Neutrophil (primary cell): ENCODE measurements around the gene FSTL4.

Source experiments
- H3K27ac ChIP-seq: fragments of 200-600 bp; sonication (generic); 2 replicates; pipeline ENCODE4 v1.5.1; 2016; ENCODE audit warnings: mild to moderate bottlenecking, moderate library complexity
- H3K27me3 ChIP-seq: fragments of 200-600 bp; sonication (generic); 2 replicates; pipeline ENCODE4 v1.6.0; 2016; ENCODE audit warnings: mild to moderate bottlenecking
- H3K36me3 ChIP-seq: fragments of 200-600 bp; sonication (generic); 2 replicates; pipeline ENCODE4 v1.5.1; 2017
- H3K4me1 ChIP-seq, 2 experiments: fragments of 200-600 bp in 1 of 2; sonication (generic) in 1 of 2; 1 replicate in 1 of 2; 2 replicates in 1 of 2; pipeline versions ENCODE4 v1.5.1 to v1.6.1; 2013 to 2016; ENCODE audit warnings: low read depth in 1 of 2, low read length in 1 of 2, mild to moderate bottlenecking in 1 of 2, moderate library complexity in 1 of 2; ENCODE audit not compliant: control insufficient read depth in 1 of 2, insufficient read depth in 1 of 2
- H3K4me3 ChIP-seq, 2 experiments: fragments of 200-600 bp in 1 of 2; sonication (generic) in 1 of 2; 1 replicate in 1 of 2; 2 replicates in 1 of 2; pipeline ENCODE4 v1.5.1; 2013 to 2016; ENCODE audit warnings: low read depth in 1 of 2, low read length in 1 of 2, mild to moderate bottlenecking in 1 of 2, moderate library complexity in 1 of 2
- H3K9me3 ChIP-seq: fragments of 200-600 bp; sonication (generic); 2 replicates; pipeline ENCODE4 v1.5.1; 2016
- TF ChIP-seq, protein P1 (sequence below): fragments of 200-600 bp; sonication (generic); IDR thresholded peaks from 2 replicates; pipeline ENCODE4 v1.5.1; 2016; ENCODE audit warnings: antibody characterized with exemption

FSTL4 gene

DNA sequence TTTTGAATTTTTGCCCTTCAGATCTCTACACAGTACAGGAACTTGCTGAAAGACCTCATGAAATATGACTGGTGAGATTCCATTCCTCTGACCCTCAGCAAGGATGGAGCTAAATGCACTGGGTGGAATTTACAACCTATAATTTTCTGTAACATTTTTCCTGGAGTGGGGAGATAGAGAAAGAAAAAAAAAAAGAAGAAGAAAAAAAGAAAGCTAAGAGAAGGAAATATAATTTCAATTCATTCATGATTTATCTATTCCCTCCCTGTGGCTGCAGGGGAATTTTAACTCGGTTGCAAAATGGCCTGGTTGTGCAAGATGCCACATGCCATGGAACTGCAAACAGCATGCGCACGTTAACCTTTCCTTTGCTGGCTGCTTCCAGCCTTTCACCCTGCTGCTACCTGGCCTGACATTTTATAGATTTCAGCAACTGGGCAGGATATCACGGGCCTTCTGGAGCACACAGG, 155.4 kb downstream of the FSTL4 start:
- no peak overlapping the region for H3K4me3 ChIP-seq
- H3K27me3 ChIP-seq: peaks cover 15% of the 10 kb centered on the region
- H3K9me3 ChIP-seq: no peaks in the 10 kb centered on the region
- no peak overlapping the region for H3K27ac ChIP-seq
- TF ChIP-seq, protein P1, sequence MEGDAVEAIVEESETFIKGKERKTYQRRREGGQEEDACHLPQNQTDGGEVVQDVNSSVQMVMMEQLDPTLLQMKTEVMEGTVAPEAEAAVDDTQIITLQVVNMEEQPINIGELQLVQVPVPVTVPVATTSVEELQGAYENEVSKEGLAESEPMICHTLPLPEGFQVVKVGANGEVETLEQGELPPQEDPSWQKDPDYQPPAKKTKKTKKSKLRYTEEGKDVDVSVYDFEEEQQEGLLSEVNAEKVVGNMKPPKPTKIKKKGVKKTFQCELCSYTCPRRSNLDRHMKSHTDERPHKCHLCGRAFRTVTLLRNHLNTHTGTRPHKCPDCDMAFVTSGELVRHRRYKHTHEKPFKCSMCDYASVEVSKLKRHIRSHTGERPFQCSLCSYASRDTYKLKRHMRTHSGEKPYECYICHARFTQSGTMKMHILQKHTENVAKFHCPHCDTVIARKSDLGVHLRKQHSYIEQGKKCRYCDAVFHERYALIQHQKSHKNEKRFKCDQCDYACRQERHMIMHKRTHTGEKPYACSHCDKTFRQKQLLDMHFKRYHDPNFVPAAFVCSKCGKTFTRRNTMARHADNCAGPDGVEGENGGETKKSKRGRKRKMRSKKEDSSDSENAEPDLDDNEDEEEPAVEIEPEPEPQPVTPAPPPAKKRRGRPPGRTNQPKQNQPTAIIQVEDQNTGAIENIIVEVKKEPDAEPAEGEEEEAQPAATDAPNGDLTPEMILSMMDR: no peak
- H3K4me1 ChIP-seq: peaks cover 0 to 3% of the 10 kb centered on the region in 2 experiments
- H3K36me3 ChIP-seq: no peaks in the 10 kb centered on the region

DNA sequence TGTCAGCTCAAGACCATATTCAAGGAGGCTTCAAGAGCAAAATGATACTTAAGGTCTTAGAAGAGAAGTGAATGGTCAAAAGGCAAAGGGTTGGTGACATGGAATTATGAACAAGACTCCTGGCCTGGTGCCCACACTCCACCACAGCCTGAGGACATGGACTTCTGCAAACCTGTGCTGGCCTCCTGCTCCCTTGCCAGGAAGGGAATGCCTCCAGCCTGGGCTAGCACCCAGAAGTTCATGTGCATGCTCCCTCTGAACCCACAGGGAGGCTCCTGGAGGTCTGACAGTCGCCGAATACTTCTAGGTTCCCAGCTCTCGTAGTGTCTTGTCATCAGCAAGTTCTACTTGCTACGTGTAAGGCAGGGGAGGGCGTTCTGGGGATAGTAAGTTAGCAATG, 156.7 kb downstream of the FSTL4 start:
- Histone ChIP-seq H3K4me3 (no peak overlapping the region), H3K4me1 (peaks cover 0 to 3% of the 10 kb centered on the region in 2 experiments), H3K27ac (no peak overlapping the region), H3K27me3 (peaks cover 15% of the 10 kb centered on the region), H3K9me3 (no peaks in the 10 kb centered on the region), H3K36me3 (no peaks in the 10 kb centered on the region)
- TF ChIP-seq, protein P1: no peak

DNA sequence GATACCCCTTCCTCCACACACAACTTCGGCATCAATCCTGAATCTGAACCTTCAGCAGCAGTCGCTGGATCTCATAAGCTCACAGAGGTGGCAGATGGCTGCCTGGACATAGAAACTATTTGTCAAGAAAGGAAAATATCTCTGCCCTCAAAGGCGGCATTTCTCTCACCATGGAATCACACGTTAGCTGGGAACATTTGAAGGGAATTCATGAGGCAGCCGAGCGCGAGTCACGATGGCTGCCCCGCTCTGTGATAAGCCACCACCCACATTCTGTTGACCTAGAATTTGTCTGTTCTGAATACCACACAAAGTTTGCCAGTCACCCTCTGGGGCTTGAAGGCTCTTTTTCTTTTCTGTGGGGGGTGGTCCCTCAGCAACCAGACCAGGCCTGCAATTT, 157.9 kb downstream of the FSTL4 start:
- Histone ChIP-seq H3K36me3 (no peaks in the 10 kb centered on the region), H3K27ac (no peak overlapping the region), H3K4me3 (no peak overlapping the region), H3K9me3 (no peaks in the 10 kb centered on the region), H3K4me1 (peaks cover 0 to 3% of the 10 kb centered on the region in 2 experiments), H3K27me3 (peaks cover 15% of the 10 kb centered on the region)
- TF ChIP-seq, protein P1: no peak

DNA sequence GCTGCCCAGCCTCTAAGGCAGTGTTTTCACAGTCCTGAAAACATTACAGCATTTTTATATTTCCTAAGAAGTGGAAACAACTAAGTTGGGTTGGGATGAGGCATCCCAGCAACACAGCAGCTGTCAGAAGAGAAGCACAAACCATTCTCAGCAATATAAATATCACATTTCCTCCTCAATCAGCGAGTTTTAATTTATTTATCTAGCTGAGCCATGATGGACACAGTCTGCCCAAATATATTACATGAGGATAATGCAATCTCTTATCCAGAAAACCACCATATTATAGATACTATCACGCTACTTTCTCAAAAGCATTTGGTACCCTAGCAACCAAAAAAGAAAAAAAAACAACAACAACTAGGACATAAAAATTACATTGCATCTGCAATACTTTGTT, 158.5 kb downstream of the FSTL4 start:
- TF ChIP-seq, protein P1: no peak
- no peak overlapping the region for H3K4me3 ChIP-seq
- H3K9me3 ChIP-seq: no peaks in the 10 kb centered on the region

DNA sequence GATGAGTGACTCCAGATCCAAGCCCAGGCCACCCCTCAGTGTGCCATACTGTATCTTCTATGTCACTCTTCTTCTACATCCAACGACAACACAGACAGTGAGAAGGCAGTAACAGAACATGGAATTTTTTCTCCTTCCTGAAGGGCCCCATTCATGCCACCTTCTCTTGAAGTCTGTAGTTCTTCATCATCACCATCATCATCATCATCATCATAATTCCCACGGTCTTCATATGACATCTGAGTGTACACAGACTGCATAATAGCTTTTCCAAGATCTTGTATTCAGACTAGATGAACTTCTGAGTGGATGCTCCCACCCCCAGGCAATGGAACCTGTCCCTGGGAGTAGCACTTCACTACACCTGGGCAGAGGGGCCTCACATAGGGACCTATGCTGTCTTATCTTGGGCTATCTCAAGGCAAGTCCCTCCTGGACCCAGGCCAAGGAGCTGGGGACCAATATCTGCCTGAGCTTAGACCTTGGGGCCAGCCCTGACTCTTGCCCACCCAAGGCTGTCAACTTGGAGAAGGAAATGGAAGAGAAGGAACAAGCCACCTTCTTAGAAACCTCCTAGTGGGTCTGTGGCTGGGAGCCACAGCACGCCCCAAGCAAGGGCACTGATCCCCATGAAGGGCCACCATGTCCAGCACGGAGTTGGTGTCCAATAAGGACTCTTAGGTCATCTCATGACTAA, 159.1 kb downstream of the FSTL4 start:
- Histone ChIP-seq H3K4me1 (peaks cover 0 to 3% of the 10 kb centered on the region in 2 experiments), H3K36me3 (no peaks in the 10 kb centered on the region), H3K4me3 (no peak overlapping the region), H3K27me3 (peaks cover 15% of the 10 kb centered on the region), H3K27ac (no peak overlapping the region), H3K9me3 (no peaks in the 10 kb centered on the region)
- TF ChIP-seq, protein P1: no peak

More for the DNA sequence above, 158.5 kb downstream of the FSTL4 start:
- Histone ChIP-seq H3K27ac (no peak overlapping the region), H3K4me1 (peaks cover 0 to 3% of the 10 kb centered on the region in 2 experiments), H3K36me3 (no peaks in the 10 kb centered on the region), H3K27me3 (peaks cover 15% of the 10 kb centered on the region)
